HEK293 (cell line): ENCODE results near the gene LYST.

Source experiments
- CTCF ChIA-PET: fragments of 350-600 bp; formaldehyde crosslinking; extraction: SDS; loops from one replicate; lab custom pipeline; 2021; ENCODE audit warnings: antibody characterized with exemption; lab: Yijun Ruan, JAX
- POLR2A ChIA-PET: fragments of 300-600 bp; formaldehyde crosslinking; extraction: SDS; loops from one replicate; lab custom pipeline; 2020; ENCODE audit warnings: antibody characterized with exemption, inconsistent platforms; lab: Yijun Ruan, JAX
- H3K27ac ChIP-seq: fragments of 200-500 bp; sonication (Bioruptor generic); 2 replicates; pipeline ENCODE4 v1.5.1; 2014; ENCODE audit warnings: low read depth, low read length, control low read depth, inconsistent platforms; ENCODE audit errors: extremely low read depth
- H3K36me3 ChIP-seq, 2 experiments: fragments of 200-500 bp in 1 of 2; sonication (Bioruptor generic) in 1 of 2; 1 replicate in 1 of 2; 2 replicates in 1 of 2; pipeline ENCODE4 v1.5.1; 2014 to 2017; ENCODE audit warnings: inconsistent platforms in 2 of 2, low read length in 2 of 2; ENCODE audit not compliant: control insufficient read depth in 2 of 2, insufficient read depth in 1 of 2
- H3K4me1 ChIP-seq: fragments of 200-500 bp; sonication (Bioruptor generic); 2 replicates; pipeline ENCODE4 v1.5.1; 2014; ENCODE audit warnings: mild to moderate bottlenecking, low read length, inconsistent platforms; ENCODE audit not compliant: control insufficient read depth, insufficient read depth
- H3K4me3 ChIP-seq: 2 replicates; pipeline ENCODE4 v1.5.1; 2011; ENCODE audit warnings: low read depth, mild to moderate bottlenecking, control low read depth, low read length, moderate library complexity
- H3K9me3 ChIP-seq: fragments of 200-500 bp; sonication (Bioruptor generic); 2 replicates; pipeline ENCODE4 v1.5.1; 2014; ENCODE audit warnings: low read depth, low read length, inconsistent platforms; ENCODE audit not compliant: control insufficient read depth, insufficient read depth
- CTCF ChIP-seq: fragments of 450-650 bp; formaldehyde crosslinking; IDR thresholded peaks from 2 replicates; pipeline ENCODE4 v1.5.1; 2016; ENCODE audit warnings: missing biosample characterization, missing genetic modification characterization
- GLIS1 ChIP-seq: fragments of 450-650 bp; formaldehyde crosslinking; IDR thresholded peaks from 2 replicates; pipeline ENCODE4 v1.5.1; 2016; ENCODE audit warnings: missing biosample characterization, missing genetic modification characterization
- KLF10 ChIP-seq: fragments of 450-650 bp; IDR thresholded peaks from 2 replicates; pipeline ENCODE4 v1.5.1; 2018; ENCODE audit warnings: missing biosample characterization, mild to moderate bottlenecking, missing genetic modification characterization
- MEIS1 ChIP-seq: sonication (generic); formaldehyde crosslinking; IDR thresholded peaks from 2 replicates; pipeline ENCODE4 v1.8.1; 2022; ENCODE audit warnings: missing genetic modification reagents, mild to moderate bottlenecking, borderline replicate concordance
- SCRT1 ChIP-seq: fragments of 450-650 bp; formaldehyde crosslinking; IDR thresholded peaks from 2 replicates; pipeline ENCODE4 v1.5.1; 2016; ENCODE audit warnings: missing biosample characterization, missing genetic modification characterization, borderline replicate concordance
- SP3 ChIP-seq: fragments of 450-650 bp; formaldehyde crosslinking; IDR thresholded peaks from 2 replicates; pipeline ENCODE4 v1.5.1; 2016; ENCODE audit warnings: missing biosample characterization, missing genetic modification characterization
- WT1 ChIP-seq: fragments of 450-650 bp; formaldehyde crosslinking; IDR thresholded peaks from 2 replicates; pipeline ENCODE4 v1.5.1; 2016; ENCODE audit warnings: missing biosample characterization, missing genetic modification characterization
- ZBTB21 ChIP-seq: fragments of 450-650 bp; formaldehyde crosslinking; IDR thresholded peaks from 2 replicates; pipeline ENCODE4 v1.5.1; 2017; ENCODE audit warnings: missing biosample characterization, missing genetic modification characterization
- ZBTB48 ChIP-seq: fragments of 450-650 bp; formaldehyde crosslinking; IDR thresholded peaks from 2 replicates; pipeline ENCODE4 v1.5.1; 2016; ENCODE audit warnings: missing biosample characterization, missing genetic modification characterization
- ZNF140 ChIP-seq: fragments of 450-650 bp; formaldehyde crosslinking; IDR thresholded peaks from 2 replicates; pipeline ENCODE4 v1.5.1; 2016; ENCODE audit warnings: missing biosample characterization, missing genetic modification characterization
- ZNF146 ChIP-seq: fragments of 450-650 bp; formaldehyde crosslinking; IDR thresholded peaks from 2 replicates; pipeline ENCODE4 v1.5.1; 2016; ENCODE audit warnings: missing biosample characterization, missing genetic modification characterization
- ZNF16 ChIP-seq: fragments of 450-650 bp; formaldehyde crosslinking; IDR thresholded peaks from 2 replicates; pipeline ENCODE4 v1.5.1; 2016; ENCODE audit warnings: low read depth, missing biosample characterization, missing genetic modification characterization
- ZNF19 ChIP-seq: fragments of 450-650 bp; formaldehyde crosslinking; IDR thresholded peaks from 2 replicates; pipeline ENCODE4; 2016; ENCODE audit warnings: missing biosample characterization, missing genetic modification characterization, low read depth
- ZNF335 ChIP-seq: fragments of 450-650 bp; formaldehyde crosslinking; conservative IDR thresholded peaks from 2 replicates; pipeline ENCODE4 v1.5.1; 2016; ENCODE audit warnings: missing biosample characterization, missing genetic modification characterization
- ZNF391 ChIP-seq: fragments of 450-650 bp; formaldehyde crosslinking; IDR thresholded peaks from 2 replicates; pipeline ENCODE4 v1.5.1; 2016; ENCODE audit warnings: low read depth, missing biosample characterization, missing genetic modification characterization, borderline replicate concordance
- ZNF610 ChIP-seq: fragments of 450-650 bp; formaldehyde crosslinking; IDR thresholded peaks from 2 replicates; pipeline ENCODE4 v1.5.1; 2016; ENCODE audit warnings: missing biosample characterization, missing genetic modification characterization, borderline replicate concordance
- ZNF658 ChIP-seq: fragments of 450-650 bp; formaldehyde crosslinking; IDR thresholded peaks from 2 replicates; pipeline ENCODE4; 2016; ENCODE audit warnings: missing biosample characterization, missing genetic modification characterization
- ZNF785 ChIP-seq: fragments of 450-650 bp; formaldehyde crosslinking; IDR thresholded peaks from 2 replicates; pipeline ENCODE4 v1.5.1; 2016; ENCODE audit warnings: missing biosample characterization, missing genetic modification characterization
- ZNF791 ChIP-seq: fragments of 450-650 bp; formaldehyde crosslinking; IDR thresholded peaks from 2 replicates; pipeline ENCODE4 v1.5.1; 2016; ENCODE audit warnings: missing biosample characterization, missing genetic modification characterization
- ZNF837 ChIP-seq: fragments of 450-650 bp; formaldehyde crosslinking; IDR thresholded peaks from 2 replicates; pipeline ENCODE4 v1.5.1; 2016; ENCODE audit warnings: missing biosample characterization, missing genetic modification characterization
- TF ChIP-seq, protein P1 (sequence below): fragments of 450-650 bp; formaldehyde crosslinking; IDR thresholded peaks from 2 replicates; pipeline ENCODE4 v1.5.1; 2016; ENCODE audit warnings: missing biosample characterization, missing genetic modification characterization
- TF ChIP-seq, protein P2 (sequence below): fragments of 450-650 bp; formaldehyde crosslinking; IDR thresholded peaks from 2 replicates; pipeline ENCODE4 v1.5.1; 2016; ENCODE audit warnings: missing biosample characterization, missing genetic modification characterization

Gene LYST

GRCh38 chr1:235631816-235632215 lies 234.9 kb downstream of the LYST start:
- Histone ChIP-seq H3K36me3 (no peaks in the 10 kb centered on the region), H3K27ac (no peak overlapping the region), H3K9me3 (no peaks in the 10 kb centered on the region), H3K4me1 (peaks cover 18% of the 10 kb centered on the region), H3K4me3 (no peak overlapping the region)
- POLR2A ChIA-PET = interaction anchor here (0.6 kb wide), 1 partner anchor 225 kb away, joined by 6 read pairs; no protein-coding TSS in a partner anchor
- TF ChIP-seq ZNF19 (tag by site-specific recombination) = no peak
- no peak for TF ChIP-seq ZNF391 (tag by site-specific recombination)
- TF ChIP-seq WT1 (tag by site-specific recombination) = no peak
- no peak for TF ChIP-seq ZBTB21 (tag by site-specific recombination)
- peak; percentile 34 for TF ChIP-seq CTCF (tag by site-specific recombination)
- TF ChIP-seq, protein P1, sequence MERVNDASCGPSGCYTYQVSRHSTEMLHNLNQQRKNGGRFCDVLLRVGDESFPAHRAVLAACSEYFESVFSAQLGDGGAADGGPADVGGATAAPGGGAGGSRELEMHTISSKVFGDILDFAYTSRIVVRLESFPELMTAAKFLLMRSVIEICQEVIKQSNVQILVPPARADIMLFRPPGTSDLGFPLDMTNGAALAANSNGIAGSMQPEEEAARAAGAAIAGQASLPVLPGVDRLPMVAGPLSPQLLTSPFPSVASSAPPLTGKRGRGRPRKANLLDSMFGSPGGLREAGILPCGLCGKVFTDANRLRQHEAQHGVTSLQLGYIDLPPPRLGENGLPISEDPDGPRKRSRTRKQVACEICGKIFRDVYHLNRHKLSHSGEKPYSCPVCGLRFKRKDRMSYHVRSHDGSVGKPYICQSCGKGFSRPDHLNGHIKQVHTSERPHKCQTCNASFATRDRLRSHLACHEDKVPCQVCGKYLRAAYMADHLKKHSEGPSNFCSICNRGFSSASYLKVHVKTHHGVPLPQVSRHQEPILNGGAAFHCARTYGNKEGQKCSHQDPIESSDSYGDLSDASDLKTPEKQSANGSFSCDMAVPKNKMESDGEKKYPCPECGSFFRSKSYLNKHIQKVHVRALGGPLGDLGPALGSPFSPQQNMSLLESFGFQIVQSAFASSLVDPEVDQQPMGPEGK (tag by site-specific recombination) = no peak
- CTCF ChIA-PET = interaction anchor here (0.6 to 2.7 kb wide), 5 partner anchors 14 to 340 kb away, joined by 3 to 12 read pairs (median 4); no protein-coding TSS in a partner anchor

- no peaks in the 10 kb centered on the region for H3K9me3 ChIP-seq
- ChIA-PET CTCF (interaction anchor here (1.0 kb wide), 1 partner anchor 27 kb away, joined by 3 read pairs; no protein-coding TSS in a partner anchor), POLR2A (interaction anchor here (0.7 kb wide), 1 partner anchor 150 kb away, joined by 4 read pairs; no protein-coding TSS in a partner anchor)
- H3K4me3 ChIP-seq = no peak overlapping the region
- TF ChIP-seq GLIS1 (tag by site-specific recombination) (no peak), ZNF610 (no peak), ZNF146 (tag by site-specific recombination) (no peak), ZNF785 (tag by site-specific recombination) (no peak), ZNF140 (no peak), ZNF791 (tag by site-specific recombination) (no peak), KLF10 (tag by site-specific recombination) (no peak), ZBTB48 (tag by site-specific recombination) (no peak), SCRT1 (tag by site-specific recombination) (no peak), ZNF16 (tag by site-specific recombination) (no peak), ZNF837 (tag by site-specific recombination) (no peak), SP3 (tag by site-specific recombination) (no peak), MEIS1 (CRISPR knock-in tag) (no peak), ZNF658 (tag by site-specific recombination) (no peak), ZNF335 (no peak)
- TF ChIP-seq, protein P2, sequence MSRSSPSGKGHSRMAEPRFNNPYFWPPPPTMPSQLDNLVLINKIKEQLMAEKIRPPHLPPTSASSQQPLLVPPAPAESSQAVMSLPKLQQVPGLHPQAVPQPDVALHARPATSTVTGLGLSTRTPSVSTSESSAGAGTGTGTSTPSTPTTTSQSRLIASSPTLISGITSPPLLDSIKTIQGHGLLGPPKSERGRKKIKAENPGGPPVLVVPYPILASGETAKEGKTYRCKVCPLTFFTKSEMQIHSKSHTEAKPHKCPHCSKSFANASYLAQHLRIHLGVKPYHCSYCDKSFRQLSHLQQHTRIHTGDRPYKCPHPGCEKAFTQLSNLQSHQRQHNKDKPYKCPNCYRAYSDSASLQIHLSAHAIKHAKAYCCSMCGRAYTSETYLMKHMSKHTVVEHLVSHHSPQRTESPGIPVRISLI (tag by site-specific recombination) = no peak
- no peaks in the 10 kb centered on the region for H3K36me3 ChIP-seq
- no peak overlapping the region for H3K27ac ChIP-seq
- H3K4me1 ChIP-seq = peaks cover 18% of the 10 kb centered on the region
Measured at GRCh38 chr1:235628316-235629005, 238.2 kb downstream of the LYST start.
